Colon (tissue), 2 donors: ENCODE data around the gene HES4.
"Not testable (repeated sequence)": the region's sequence is repeated elsewhere in the genome, so short reads cannot be mapped to it uniquely, and the experiment has no call there.

Experiments used
- FAIRE-seq: peaks from 2 replicates; lab custom pipeline; 2012; peaks lifted over from hg19 to GRCh38; lab: Jason Lieb, UNC
- donor health status: control.
- donor health status: control.

HES4 gene

GRCh38 chr1:1033009-1033587, 33.2 kb upstream of the HES4 start:
- no peak for FAIRE-seq

- FAIRE-seq = no peak
Observed at GRCh38 chr1:1032424-1032823, 32.5 kb upstream of the HES4 start.

GRCh38 chr1:1031659-1032235, 31.9 kb upstream of the HES4 start:
- FAIRE-seq = no peak

- FAIRE-seq = not testable (repeated sequence)
Observed at GRCh38 chr1:1030867-1031658, 31.2 kb upstream of the HES4 start.

GRCh38 chr1:1027791-1028190, 27.9 kb upstream of the HES4 start:
- FAIRE-seq = no peak

GRCh38 chr1:1026599-1027413, 26.9 kb upstream of the HES4 start:
- FAIRE-seq = no peak

- no peak for FAIRE-seq
Observed at GRCh38 chr1:1025730-1026129, 25.8 kb upstream of the HES4 start.

- no peak for FAIRE-seq
Observed at GRCh38 chr1:1024771-1025699, 25.1 kb upstream of the HES4 start.

GRCh38 chr1:1024149-1024770, 24.4 kb upstream of the HES4 start:
- no peak for FAIRE-seq

GRCh38 chr1:1023700-1024099, 23.8 kb upstream of the HES4 start:
- no peak for FAIRE-seq

GRCh38 chr1:1022302-1023009, 22.6 kb upstream of the HES4 start:
- no peak for FAIRE-seq

GRCh38 chr1:1021920-1022259, 22.0 kb upstream of the HES4 start:
- no peak for FAIRE-seq

GRCh38 chr1:1021010-1021919, 21.4 kb upstream of the HES4 start:
- FAIRE-seq = no peak

GRCh38 chr1:1020415-1021009, 20.6 kb upstream of the HES4 start:
- no peak for FAIRE-seq

- FAIRE-seq = no peak
Observed at GRCh38 chr1:1020000-1020404, 20.1 kb upstream of the HES4 start, which contains the start of gene AGRN. TSS of gene AGRN (plus strand) at chr1:1020120. CDS start at chr1:1020173, 53 bp downstream.

GRCh38 chr1:1019122-1019999, 19.5 kb upstream of the HES4 start:
- FAIRE-seq = no peak

GRCh38 chr1:1018321-1018685, 18.4 kb upstream of the HES4 start:
- not testable (repeated sequence) for FAIRE-seq
